ENCODE data around the gene RNF44. TPM values are rescaled to one million over a fixed set of nuclear protein-coding genes. Genes with fewer than 3 reads are reported as not detected.

RNF44 gene
- total and polyA plus RNA-seq, 2 experiments from 2014 or later = 13.0 to 17.4 TPM

DNA sequence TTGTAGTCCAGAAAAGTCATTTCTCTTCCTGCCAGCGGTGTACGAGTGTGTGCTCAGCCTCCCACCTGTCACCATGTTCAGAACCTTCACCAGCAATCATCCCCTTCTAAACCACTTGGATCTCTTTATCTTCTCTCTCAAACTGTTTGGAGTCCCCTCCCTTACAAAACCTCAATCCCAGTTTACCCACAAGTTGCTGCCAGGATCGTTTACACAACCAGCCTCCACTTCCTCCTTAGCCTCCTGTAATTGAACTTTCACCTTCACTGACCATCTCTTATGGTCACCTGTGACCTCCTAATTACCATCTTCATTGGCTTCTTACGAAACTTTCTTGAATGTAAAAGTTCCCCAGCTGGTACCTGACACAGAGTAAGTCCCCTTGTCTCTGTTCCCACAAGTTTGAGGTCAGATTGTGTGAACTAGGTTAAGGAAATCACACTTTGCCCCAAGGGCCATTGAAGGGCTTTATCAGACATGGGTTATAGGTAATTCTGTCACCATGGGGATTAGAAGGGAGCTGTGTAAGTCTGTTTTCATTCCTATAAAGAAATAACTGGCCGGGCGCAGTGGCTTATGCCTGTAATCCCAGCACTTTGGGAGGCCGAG lies 20.0 kb downstream of the RNF44 start:
- H2AFZ ChIP-seq = no peak overlapping the region
- 78% methylated on average over 7 of the region's 7 CpGs for WGBS (ENCODE audit: low lambda C conversion rate, missing lambda C conversion rate)

DNA sequence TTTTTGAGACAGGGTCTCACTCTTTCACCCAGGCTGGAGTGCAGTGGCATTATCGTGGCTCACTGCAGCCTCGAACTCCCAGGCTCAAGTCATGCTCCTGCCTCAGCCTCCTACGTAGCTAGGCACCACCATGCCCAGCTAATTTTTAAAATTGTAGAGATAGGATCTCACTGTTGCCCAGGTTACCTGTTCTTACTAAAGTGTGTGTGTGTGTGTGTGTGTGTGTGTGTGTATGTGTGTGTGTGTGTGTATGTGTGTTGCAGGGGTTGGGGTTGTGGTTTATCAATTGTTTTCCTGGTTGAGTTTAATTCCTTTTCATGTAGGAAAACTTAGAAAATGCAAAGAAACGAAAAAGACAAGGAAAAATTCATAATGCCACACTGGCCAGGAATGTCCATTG lies 21.8 kb downstream of the RNF44 start:
- no peaks in the 10 kb centered on the region for H3K36me3 ChIP-seq (replicated peaks; ENCODE audit: insufficient read depth, low read depth)
- WGBS (ENCODE audit: low lambda C conversion rate, missing lambda C conversion rate) = 94% methylated on average over 4 of the region's 4 CpGs
- no peaks in the 10 kb centered on the region for H3K9me3 ChIP-seq (ENCODE audit: low read depth)
- H3K9me2 ChIP-seq (replicated peaks; ENCODE audit: insufficient read depth) = no peaks in the 10 kb centered on the region
- no peak overlapping the region for H3K4me2 ChIP-seq
- no peak for TF ChIP-seq EZH2phosphoT487 (IDR thresholded peaks at IDR 0.05; ENCODE audit: low read depth, severe bottlenecking, unreplicated experiment)
- TF ChIP-seq, protein P1, sequence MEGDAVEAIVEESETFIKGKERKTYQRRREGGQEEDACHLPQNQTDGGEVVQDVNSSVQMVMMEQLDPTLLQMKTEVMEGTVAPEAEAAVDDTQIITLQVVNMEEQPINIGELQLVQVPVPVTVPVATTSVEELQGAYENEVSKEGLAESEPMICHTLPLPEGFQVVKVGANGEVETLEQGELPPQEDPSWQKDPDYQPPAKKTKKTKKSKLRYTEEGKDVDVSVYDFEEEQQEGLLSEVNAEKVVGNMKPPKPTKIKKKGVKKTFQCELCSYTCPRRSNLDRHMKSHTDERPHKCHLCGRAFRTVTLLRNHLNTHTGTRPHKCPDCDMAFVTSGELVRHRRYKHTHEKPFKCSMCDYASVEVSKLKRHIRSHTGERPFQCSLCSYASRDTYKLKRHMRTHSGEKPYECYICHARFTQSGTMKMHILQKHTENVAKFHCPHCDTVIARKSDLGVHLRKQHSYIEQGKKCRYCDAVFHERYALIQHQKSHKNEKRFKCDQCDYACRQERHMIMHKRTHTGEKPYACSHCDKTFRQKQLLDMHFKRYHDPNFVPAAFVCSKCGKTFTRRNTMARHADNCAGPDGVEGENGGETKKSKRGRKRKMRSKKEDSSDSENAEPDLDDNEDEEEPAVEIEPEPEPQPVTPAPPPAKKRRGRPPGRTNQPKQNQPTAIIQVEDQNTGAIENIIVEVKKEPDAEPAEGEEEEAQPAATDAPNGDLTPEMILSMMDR (IDR thresholded peaks at IDR 0.05; ENCODE audit: poor library complexity) = no peak
- TF ChIP-seq EZH2 (IDR thresholded peaks at IDR 0.05; ENCODE audit: borderline replicate concordance) = no peak
- H3K27me3 ChIP-seq = no peaks in the 10 kb centered on the region
- H4K20me1 ChIP-seq (ENCODE audit: insufficient read depth, poor library complexity, severe bottlenecking) = no peaks in the 10 kb centered on the region
- no peak overlapping the region for H3K27ac ChIP-seq
- DNase-seq (ENCODE audit: low spot score) = no peak
- H2AFZ ChIP-seq = no peak overlapping the region
- no peak overlapping the region for H3K4me3 ChIP-seq
- H3K4me1 ChIP-seq (ENCODE audit: insufficient read depth) = no peaks in the 10 kb centered on the region
- H3K79me2 ChIP-seq = no peaks in the 10 kb centered on the region

More for the DNA sequence above, 20.0 kb downstream of the RNF44 start:
- no peak overlapping the region for H3K27ac ChIP-seq
- no peaks in the 10 kb centered on the region for H3K79me2 ChIP-seq
- no peaks in the 10 kb centered on the region for H3K36me3 ChIP-seq (replicated peaks; ENCODE audit: insufficient read depth, low read depth)
- H3K4me1 ChIP-seq (ENCODE audit: insufficient read depth) = no peaks in the 10 kb centered on the region
- H3K4me3 ChIP-seq = no peak overlapping the region
- no peaks in the 10 kb centered on the region for H4K20me1 ChIP-seq (ENCODE audit: insufficient read depth, poor library complexity, severe bottlenecking)
- no peak for DNase-seq (ENCODE audit: low spot score)
- no peaks in the 10 kb centered on the region for H3K9me3 ChIP-seq (ENCODE audit: low read depth)
- TF ChIP-seq, protein P1 (IDR thresholded peaks at IDR 0.05; ENCODE audit: poor library complexity) = no peak
- TF ChIP-seq EZH2 (IDR thresholded peaks at IDR 0.05; ENCODE audit: borderline replicate concordance) = no peak
- no peak for TF ChIP-seq EZH2phosphoT487 (IDR thresholded peaks at IDR 0.05; ENCODE audit: low read depth, severe bottlenecking, unreplicated experiment)
- no peaks in the 10 kb centered on the region for H3K27me3 ChIP-seq
- H3K4me2 ChIP-seq = no peak overlapping the region
- H3K9me2 ChIP-seq (replicated peaks; ENCODE audit: insufficient read depth) = no peaks in the 10 kb centered on the region

GRCh38 chr5:176514244-176514950 lies 22.8 kb downstream of the RNF44 start:
- H3K4me2 ChIP-seq = no peak overlapping the region
- WGBS (ENCODE audit: low lambda C conversion rate, missing lambda C conversion rate) = 78% methylated on average over 11 of the region's 11 CpGs

More at GRCh38 chr5:176514244-176514950, 22.8 kb downstream of the RNF44 start:
- Histone ChIP-seq H3K9me2 (replicated peaks; ENCODE audit: insufficient read depth) (no peaks in the 10 kb centered on the region), H3K9me3 (ENCODE audit: low read depth) (no peaks in the 10 kb centered on the region), H3K36me3 (replicated peaks; ENCODE audit: insufficient read depth, low read depth) (no peaks in the 10 kb centered on the region), H3K79me2 (no peaks in the 10 kb centered on the region), H3K4me1 (ENCODE audit: insufficient read depth) (no peaks in the 10 kb centered on the region), H4K20me1 (ENCODE audit: insufficient read depth, poor library complexity, severe bottlenecking) (no peaks in the 10 kb centered on the region), H2AFZ (no peak overlapping the region), H3K27ac (no peak overlapping the region), H3K27me3 (no peaks in the 10 kb centered on the region), H3K4me3 (no peak overlapping the region)
- TF ChIP-seq, protein P1 (IDR thresholded peaks at IDR 0.05; ENCODE audit: poor library complexity) = no peak
- TF ChIP-seq EZH2phosphoT487 (IDR thresholded peaks at IDR 0.05; ENCODE audit: low read depth, severe bottlenecking, unreplicated experiment) (no peak), EZH2 (IDR thresholded peaks at IDR 0.05; ENCODE audit: borderline replicate concordance) (no peak)
- DNase-seq (ENCODE audit: low spot score) = no peak

Data from hepatocyte (in vitro differentiated cells).